SU-DHL-6 (cell line): ENCODE results near the gene PACSIN3.

Experiments
- CTCF ChIP-seq: fragments of 200-600 bp; sonication (generic); IDR thresholded peaks from one replicate; pipeline ENCODE4 v1.5.1; 2017; ENCODE audit warnings: antibody characterized with exemption, mild to moderate bottlenecking, low read length, moderate library complexity; ENCODE audit not compliant: insufficient read depth, poor library complexity, severe bottlenecking
- EZH2phosphoT487 ChIP-seq: fragments of 200-600 bp; sonication (generic), shearing (Covaris generic); conservative IDR thresholded peaks from 2 replicates; pipeline ENCODE4 v1.6.1; 2018; ENCODE audit warnings: mild to moderate bottlenecking, antibody characterized with exemption, low read length, moderate library complexity, mixed read lengths

GRCh38 chr11:47183969-47184368, 2.3 kb downstream of the PACSIN3 start:
- TF ChIP-seq CTCF (no peak), EZH2phosphoT487 (no peak)
